AG09309 (cell line): ENCODE data around the gene BANK1.

ENCODE experiments used
- DNase-seq: peaks from one replicate; pipeline ENCODE4 v3.0.0-alpha.2; 2010; ENCODE audit warnings: low read depth
- H3K4me3 ChIP-seq: 2 replicates; pipeline ENCODE4 v1.5.1; 2011; ENCODE audit warnings: mild to moderate bottlenecking, low read depth, low read length, moderate library complexity; ENCODE audit not compliant: control insufficient read depth
- TF ChIP-seq, protein P1 (sequence below): IDR thresholded peaks from 2 replicates; pipeline ENCODE4 v1.5.1; 2011; ENCODE audit warnings: mild to moderate bottlenecking, low read depth, low read length, inconsistent platforms; ENCODE audit not compliant: insufficient read depth, control insufficient read depth; ENCODE audit errors: missing control alignments

The BANK1 gene

GRCh38 chr4:101790521-101791181 lies at the start of gene BANK1:
Gene BANK1 (plus strand): TSS chr4:101790730. CDS start chr4:101790881, 151 bp downstream.
- TF ChIP-seq, protein P1, sequence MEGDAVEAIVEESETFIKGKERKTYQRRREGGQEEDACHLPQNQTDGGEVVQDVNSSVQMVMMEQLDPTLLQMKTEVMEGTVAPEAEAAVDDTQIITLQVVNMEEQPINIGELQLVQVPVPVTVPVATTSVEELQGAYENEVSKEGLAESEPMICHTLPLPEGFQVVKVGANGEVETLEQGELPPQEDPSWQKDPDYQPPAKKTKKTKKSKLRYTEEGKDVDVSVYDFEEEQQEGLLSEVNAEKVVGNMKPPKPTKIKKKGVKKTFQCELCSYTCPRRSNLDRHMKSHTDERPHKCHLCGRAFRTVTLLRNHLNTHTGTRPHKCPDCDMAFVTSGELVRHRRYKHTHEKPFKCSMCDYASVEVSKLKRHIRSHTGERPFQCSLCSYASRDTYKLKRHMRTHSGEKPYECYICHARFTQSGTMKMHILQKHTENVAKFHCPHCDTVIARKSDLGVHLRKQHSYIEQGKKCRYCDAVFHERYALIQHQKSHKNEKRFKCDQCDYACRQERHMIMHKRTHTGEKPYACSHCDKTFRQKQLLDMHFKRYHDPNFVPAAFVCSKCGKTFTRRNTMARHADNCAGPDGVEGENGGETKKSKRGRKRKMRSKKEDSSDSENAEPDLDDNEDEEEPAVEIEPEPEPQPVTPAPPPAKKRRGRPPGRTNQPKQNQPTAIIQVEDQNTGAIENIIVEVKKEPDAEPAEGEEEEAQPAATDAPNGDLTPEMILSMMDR: no peak
- H3K4me3 ChIP-seq: peak within 1 kb of the TSS; percentile 28
- no peak for DNase-seq

DNA sequence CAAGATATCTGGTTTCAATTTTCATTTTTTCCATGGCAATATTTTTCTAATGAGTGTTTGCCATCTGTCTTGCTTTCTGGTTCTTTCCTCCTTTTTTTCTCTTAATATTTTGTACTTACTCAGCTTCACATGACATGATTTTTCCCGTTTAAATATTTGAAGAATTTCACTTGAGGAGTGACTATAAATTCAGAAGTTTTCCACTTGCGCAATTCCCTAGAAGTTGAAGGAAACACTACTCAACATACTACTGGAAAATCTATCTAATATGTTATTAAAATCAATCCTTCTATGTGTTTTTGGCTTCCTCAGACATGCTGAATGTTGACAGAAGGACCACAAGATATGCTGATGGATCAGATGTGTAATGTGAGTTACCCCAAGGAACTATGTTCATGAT lies 36.8 kb upstream of the BANK1 start:
- peak; percentile 40 for DNase-seq
- TF ChIP-seq, protein P1: no peak
- H3K4me3 ChIP-seq: no peak overlapping the region

DNA sequence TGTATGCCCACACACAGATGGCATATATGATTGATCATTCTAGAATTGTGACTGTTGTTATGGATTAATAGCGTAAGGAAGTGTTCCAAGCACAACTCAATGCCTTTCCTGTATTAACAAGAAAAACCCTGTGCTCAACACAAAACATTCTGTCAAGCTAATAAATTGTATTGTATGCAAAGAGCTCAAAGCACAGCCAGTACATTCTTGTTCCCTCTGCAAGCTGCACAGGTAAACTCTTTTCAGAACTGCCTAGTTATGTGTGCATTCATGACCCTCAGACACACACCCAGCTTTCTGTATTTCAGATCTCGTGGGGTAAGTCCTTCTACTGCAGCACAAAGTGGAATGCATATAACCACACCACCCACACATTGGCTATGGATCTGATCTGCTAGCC lies 34.3 kb upstream of the BANK1 start:
- no peak for DNase-seq
- no peak overlapping the region for H3K4me3 ChIP-seq
- TF ChIP-seq, protein P1: no peak

- DNase-seq: no peak
- no peak overlapping the region for H3K4me3 ChIP-seq
- TF ChIP-seq, protein P1: no peak
These were observed 29.1 kb upstream of the BANK1 start for GRCh38 chr4:101761405-101761804.

GRCh38 chr4:101762025-101762424 lies 28.5 kb upstream of the BANK1 start:
- H3K4me3 ChIP-seq: no peak overlapping the region
- TF ChIP-seq, protein P1: no peak
- no peak for DNase-seq

- no peak overlapping the region for H3K4me3 ChIP-seq
- DNase-seq: no peak
- TF ChIP-seq, protein P1: no peak
These were observed 28.0 kb upstream of the BANK1 start for GRCh38 chr4:101762534-101762933.
